K562 (cell line): Measurements from ENCODE around the gene SCYGR1. TPM values are rescaled to one million over a fixed set of nuclear protein-coding genes. Genes with fewer than 3 reads are reported as not detected.
A peak's percentile ranks its signal among the peaks of the same experiment; 100 is the strongest.

Experiments
- ATAC-seq: fragments of 200-7000 bp; cut with Tn5 transposase; 3 replicates; pipeline ENCODE4 v1.9.1; 2020; ENCODE audit warnings: moderate library complexity
- BruUV-seq: library from RNA; stranded (reverse); fragments of 400-500 nt; replicated peaks from 2 replicates; lab custom pipeline; 2021; lab: Mats Ljungman, UMichigan
- CTCF ChIA-PET: fragments of 300-600 bp; formaldehyde crosslinking; extraction: SDS; loops from one replicate; lab custom pipeline; 2021; ENCODE audit warnings: low intra/inter-chr PET ratio; lab: Yijun Ruan, JAX
- POLR2A ChIA-PET: fragments of 300-600, 350-650 bp; sonication (Branson Sonifier 250); formaldehyde crosslinking; extraction: SDS; loops from one replicate; lab custom pipeline; 2021; ENCODE audit warnings: antibody characterized with exemption, inconsistent platforms; lab: Yijun Ruan, JAX
- DNase-seq, 4 experiments: peaks; one replicate each; pipeline versions ENCODE4 v3.0.0 to v3.0.0-alpha.2; 2011 to 2018; ENCODE audit warnings: low spot score in 3 of 4, mixed read lengths in 3 of 4; ENCODE audit errors: extremely low read depth in 1 of 4
- FAIRE-seq: peaks from 2 replicates; lab custom pipeline; 2011; peaks lifted over from hg19 to GRCh38; lab: Jason Lieb, UNC
- H2AFZ ChIP-seq: 2 replicates; pipeline ENCODE4 v1.6.0; 2011; ENCODE audit warnings: low read depth, low read length, control low read depth, inconsistent platforms
- H3K27ac ChIP-seq: fragments of 200-600 bp; 3 replicates; pipeline ENCODE4 v1.8.0; 2011; ENCODE audit warnings: low read depth, mild to moderate bottlenecking, control low read depth, inconsistent platforms, low read length, moderate library complexity, mixed read lengths; ENCODE audit errors: extremely low read depth
- H3K27me3 ChIP-seq, 2 experiments: fragments of 300-600 bp in 1 of 2; 2 replicates in 1 of 2; 3 replicates in 1 of 2; pipeline versions ENCODE4 v1.6.0 to v1.8.0; 2011; ENCODE audit warnings: inconsistent platforms in 2 of 2, low read length in 2 of 2, mild to moderate bottlenecking in 1 of 2, mixed read lengths in 1 of 2, moderate library complexity in 1 of 2; ENCODE audit not compliant: control insufficient read depth in 2 of 2, insufficient read depth in 2 of 2
- H3K36me3 ChIP-seq: fragments of 300-600 bp; 3 replicates; pipeline ENCODE4 v1.8.0; 2011; ENCODE audit warnings: mild to moderate bottlenecking, low read length, inconsistent platforms; ENCODE audit not compliant: control insufficient read depth, insufficient read depth
- H3K4me1 ChIP-seq, 2 experiments: fragments of 200-600 bp in 1 of 2; replicated peaks in 1 of 2; 2 replicates in 1 of 2; 3 replicates in 1 of 2; pipeline versions ENCODE4 v1.5.1 to v1.8.0; 2011; ENCODE audit warnings: inconsistent platforms in 2 of 2, low read length in 2 of 2, mild to moderate bottlenecking in 1 of 2, mixed read lengths in 1 of 2, moderate library complexity in 1 of 2; ENCODE audit not compliant: control insufficient read depth in 2 of 2, insufficient read depth in 2 of 2
- H3K4me2 ChIP-seq: 2 replicates; pipeline ENCODE4 v1.6.1; 2011; ENCODE audit warnings: low read length, control low read depth, inconsistent platforms, mixed read lengths; ENCODE audit not compliant: insufficient read depth
- H3K4me3 ChIP-seq: fragments of 200-600 bp; sonication (generic), shearing (Covaris generic); 2 replicates; pipeline ENCODE4 v1.5.1; 2016; ENCODE audit warnings: control low read depth, inconsistent platforms
- H3K79me2 ChIP-seq: fragments of 200-600 bp; 3 replicates; pipeline ENCODE4 v1.8.0; 2011; ENCODE audit warnings: low read length, inconsistent platforms; ENCODE audit not compliant: control insufficient read depth, insufficient read depth
- H3K9ac ChIP-seq, 2 experiments: 2 replicates each; pipeline versions ENCODE4 v1.6.0 to v1.6.1; 2011; ENCODE audit warnings: low read depth in 2 of 2, low read length in 2 of 2, control low read depth in 1 of 2, inconsistent platforms in 1 of 2, mild to moderate bottlenecking in 1 of 2, mixed read lengths in 1 of 2; ENCODE audit not compliant: insufficient read depth in 1 of 2
- H3K9me1 ChIP-seq: one replicate; pipeline ENCODE4 v1.6.0; 2011; ENCODE audit warnings: inconsistent platforms, mild to moderate bottlenecking, low read length, moderate library complexity; ENCODE audit not compliant: control insufficient read depth, insufficient read depth
- H3K9me3 ChIP-seq: replicated peaks from 2 replicates; pipeline ENCODE4 v1.5.1; 2011; ENCODE audit warnings: low read depth, low read length, inconsistent platforms; ENCODE audit not compliant: control insufficient read depth, insufficient read depth
- H4K20me1 ChIP-seq: replicated peaks from 2 replicates; pipeline ENCODE4 v1.6.1; 2011; ENCODE audit warnings: low read length, inconsistent platforms, mixed read lengths; ENCODE audit not compliant: control insufficient read depth, insufficient read depth
- HNRNPL ChIP-seq: fragments of 200-400 bp; formaldehyde crosslinking; IDR thresholded peaks from 2 replicates; pipeline ENCODE4 v1.6.1; 2017; ENCODE audit warnings: low read depth, mild to moderate bottlenecking, low read length
- SPI1 ChIP-seq: IDR thresholded peaks from 2 replicates; pipeline ENCODE4 v1.6.1; 2011; ENCODE audit warnings: low read depth, low read length, control low read depth, borderline replicate concordance
- ZNF77 ChIP-seq: fragments of 250-450 bp; sonication (Bioruptor Pico); IDR thresholded peaks from 2 replicates; pipeline ENCODE4 v1.5.0; 2020
- WGBS: fragments of 100-300 bp; shearing (Covaris generic); methylation state at CpG from one replicate; pipeline ENCODE4 v1.1.6; 2016; ENCODE audit warnings: low coverage, mixed read lengths; ENCODE audit not compliant: insufficient coverage; ENCODE audit errors: missing lambda C conversion rate; 5-methylcytosine and 5-hydroxymethylcytosine counted together
- in situ Hi-C: fragments of 300-500 bp; cut with MboI; formaldehyde crosslinking; loops from 4 replicates; pipeline ENCODE4 v1.15.0; 2018; ENCODE audit warnings: inconsistent platforms, mixed read lengths
- intact Hi-C: fragments of 100-400 bp; cut with micrococcal nuclease; formaldehyde crosslinking; loops from 2 replicates; pipeline ENCODE4 v1.14.2; 2022
- polyA plus RNA-seq, 8 experiments: library from polyadenylated mRNA; depleted of rRNA in 4 of 8; stranded (reverse) in 5 of 8; unstranded in 3 of 8; fragments of >200 nt; fragmentation: Nextera tagmentation in 2 of 8; fragmentation: Illumina TruSeq in 1 of 8; extraction: Ambion mirVana in 2 of 8; extraction: Trizol in 1 of 8; gene quantifications; 2 replicates each; pipeline versions ENCODE4 v1.2.1 to v1.2.3, GENCODE V29; 2011 to 2014; ENCODE audit warnings: inconsistent platforms in 1 of 8, missing spikeins in 1 of 8
- total RNA-seq, 7 experiments: library from RNA; depleted of rRNA in 6 of 7; stranded (reverse); fragments of >200 nt in 6 of 7; fragmentation: Illumina TruSeq in 2 of 7; extraction: Trizol in 2 of 7; gene quantifications; 2 replicates each; pipeline versions ENCODE4 v1.2.1 to v1.2.3, GENCODE V29; 2011 to 2021; ENCODE audit warnings: low replicate concordance in 1 of 7

The SCYGR1 gene
- total and polyA plus RNA-seq, 9 of the 15 experiments (the other 6 are each of a cell fraction or from before 2014, with no cell fraction given) = not detected

- no peaks in the 10 kb centered on the region for H3K79me2 ChIP-seq
- no peaks in the 10 kb centered on the region for H3K9me3 ChIP-seq
- H3K4me2 ChIP-seq = no peak overlapping the region
- intact Hi-C loops (no loop called here), in situ Hi-C loops (no loop called here)
- peaks cover 42% of the 10 kb centered on the region; the same call in 2 of the 3 replicates for H3K36me3 ChIP-seq
- BruUV-seq = no TSS peak
- H3K9me1 ChIP-seq = no peaks in the 10 kb centered on the region
- H3K9ac ChIP-seq = no peak overlapping the region
- WGBS = 73% methylated on average over 2 of the region's 2 CpGs
- no peaks in the 10 kb centered on the region for H3K27me3 ChIP-seq
- H4K20me1 ChIP-seq = no peaks in the 10 kb centered on the region
- DNase-seq (no peak), FAIRE-seq (no peak), ATAC-seq (no peak)
- no peaks in the 10 kb centered on the region for H3K4me1 ChIP-seq
- ChIA-PET CTCF (no interaction called here), POLR2A (no interaction called here)
- no peak overlapping the region for H3K27ac ChIP-seq
- no peak overlapping the region for H2AFZ ChIP-seq
- no peak overlapping the region for H3K4me3 ChIP-seq
- TF ChIP-seq HNRNPL (no peak), SPI1 (0 out of 2 replicates have a peak, but pooled peaks have one; percentile 17)
Measured at GRCh38 chr2:227344231-227344630, 43.5 kb downstream of the SCYGR1 start.

- no peak overlapping the region for H2AFZ ChIP-seq
- peaks cover 25% of the 10 kb centered on the region; the same call in 2 of the 3 replicates for H3K36me3 ChIP-seq
- DNase-seq (no peak), ATAC-seq (no peak), FAIRE-seq (no peak)
- no peaks in the 10 kb centered on the region for H3K9me1 ChIP-seq
- H3K9ac ChIP-seq = no peak overlapping the region
- WGBS = 64% methylated on average over 2 of the region's 2 CpGs
- H3K27me3 ChIP-seq = no peaks in the 10 kb centered on the region
- H3K4me1 ChIP-seq = no peaks in the 10 kb centered on the region
- TF ChIP-seq ZNF77 = no peak
- no TSS peak for BruUV-seq
- H3K4me3 ChIP-seq = no peak overlapping the region
- no peak overlapping the region for H3K27ac ChIP-seq
- H3K79me2 ChIP-seq = no peaks in the 10 kb centered on the region
- intact Hi-C loops = no loop called here
- ChIA-PET CTCF (no interaction called here), POLR2A (interaction anchor here (1.2 kb wide), 1 partner anchor 21 kb away, joined by 4 read pairs; no protein-coding TSS in a partner anchor)
- no peaks in the 10 kb centered on the region for H3K9me3 ChIP-seq
- no peak overlapping the region for H3K4me2 ChIP-seq
- in situ Hi-C loops = no loop called here
- H4K20me1 ChIP-seq = no peaks in the 10 kb centered on the region
Measured at GRCh38 chr2:227341553-227341952, 46.2 kb downstream of the SCYGR1 start.
